Hematopoietic multipotent progenitor cell treated with erythropoietin and hydrocortisone succinate and interleukin-3 and kit ligand, for 15 days (in vitro differentiated cells): ENCODE measurements around the gene CCDC77.

Source experiments
- DNase-seq: peaks from one replicate; pipeline ENCODE4 v3.0.0-alpha.2; 2015; ENCODE audit warnings: low spot score

The CCDC77 gene

DNA sequence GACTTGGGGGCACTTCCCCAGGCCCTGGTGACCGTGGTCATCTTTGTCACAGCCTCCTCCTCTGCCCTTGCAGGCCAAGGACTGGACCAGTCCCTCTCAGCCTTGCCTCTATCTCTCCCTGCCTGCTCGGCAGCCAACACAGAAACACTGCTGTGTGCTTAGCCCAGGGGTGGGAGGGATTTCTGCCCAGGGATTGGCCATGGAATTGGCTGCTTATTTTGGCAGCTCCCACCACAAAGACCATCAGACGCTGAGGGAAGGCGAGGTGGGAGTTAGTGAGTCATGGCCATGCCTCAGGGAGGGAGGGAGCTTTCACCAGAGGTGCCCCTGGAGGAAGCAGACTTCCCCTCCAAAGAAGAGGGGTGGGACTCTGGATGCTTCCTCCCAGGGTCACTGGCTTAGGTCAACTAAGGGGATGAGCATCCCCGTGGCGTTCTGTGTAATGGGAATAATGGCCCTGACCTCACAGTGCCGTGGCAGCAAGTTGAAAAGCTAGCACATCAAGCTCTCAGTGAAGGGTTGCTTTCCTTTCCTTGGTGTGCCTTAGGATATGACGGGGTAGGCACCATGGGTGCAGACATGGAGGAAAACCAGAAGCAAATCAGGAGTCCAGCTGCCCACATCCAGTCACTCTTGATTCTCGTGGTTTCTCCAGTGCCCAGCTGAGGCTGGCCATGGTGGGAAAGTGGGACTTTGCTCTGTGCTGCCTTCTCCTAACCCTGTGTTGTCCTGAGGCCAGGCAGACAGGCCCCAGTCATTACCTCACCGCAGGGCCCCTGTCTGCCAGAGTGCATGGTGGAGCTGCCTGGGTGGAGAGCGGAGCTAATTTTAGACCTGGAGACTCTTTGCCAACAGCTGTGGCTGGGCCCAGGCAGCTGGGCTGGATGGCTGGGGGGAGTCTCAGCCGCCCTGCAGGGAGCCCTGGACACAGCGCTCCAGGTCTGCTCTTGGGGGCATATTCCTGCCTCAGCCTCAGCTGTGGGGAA is 79.7 kb downstream of the CCDC77 start:
- no peak for DNase-seq

DNA sequence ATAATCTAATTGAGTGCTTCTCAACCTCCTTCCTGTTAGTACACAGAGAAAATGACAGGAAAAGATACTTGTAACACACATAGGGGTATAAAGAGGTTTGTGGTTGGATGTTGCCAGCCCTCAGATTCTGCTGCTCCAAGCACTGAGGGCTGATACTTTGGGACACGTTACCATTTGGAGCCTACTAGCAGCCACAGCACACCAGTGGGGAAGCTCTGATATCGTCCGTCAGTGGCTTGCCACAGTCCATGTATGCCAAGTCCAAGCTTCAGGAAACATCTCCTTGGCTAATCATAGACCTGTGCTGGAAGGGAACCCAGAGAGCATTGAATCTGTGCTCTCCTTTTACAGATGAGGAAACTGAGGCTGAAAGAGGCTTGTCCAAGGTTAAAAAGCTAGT is 80.6 kb downstream of the CCDC77 start:
- DNase-seq: no peak

DNA sequence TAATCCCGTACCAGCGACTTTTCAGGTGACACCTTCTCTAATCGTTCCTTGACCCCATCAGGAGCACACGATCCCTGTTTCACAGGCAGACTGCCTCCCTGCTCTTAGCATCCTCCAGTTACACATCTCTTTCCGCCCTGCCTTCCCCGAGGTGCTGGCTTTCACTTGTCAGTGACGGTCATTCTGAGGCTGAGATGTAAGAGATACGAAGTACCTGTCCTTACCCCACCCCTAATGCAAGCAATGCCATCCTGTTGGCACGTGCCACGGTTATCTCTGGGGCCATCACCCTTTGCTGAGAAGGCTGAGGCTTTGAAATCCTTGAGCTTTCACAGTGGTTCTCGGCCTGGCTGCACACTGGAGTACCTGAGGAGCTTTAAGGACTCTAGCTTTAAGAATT is 82.7 kb downstream of the CCDC77 start:
- no peak for DNase-seq

DNA sequence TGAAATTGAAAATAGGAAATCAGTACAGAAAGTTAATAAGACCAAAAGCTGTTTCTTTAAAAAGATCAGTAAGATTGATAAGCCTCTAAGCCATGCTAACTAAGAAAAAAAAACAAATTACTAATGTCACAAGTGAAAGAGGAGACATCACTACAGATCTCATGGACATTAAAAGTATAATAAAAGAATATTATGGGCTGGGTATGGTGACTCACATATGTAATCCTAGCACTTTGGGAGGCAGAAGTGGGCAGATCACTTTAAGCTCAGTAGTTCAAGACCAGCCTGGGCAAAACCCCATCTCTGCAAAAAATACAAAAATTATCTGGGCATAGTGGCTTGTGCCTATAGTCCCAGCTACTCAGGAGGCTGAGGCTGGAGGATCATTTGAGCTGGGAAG is 88.8 kb downstream of the CCDC77 start:
- DNase-seq: no peak
